ENCODE results near the gene CCNL2. TPM values are rescaled to one million over a fixed set of nuclear protein-coding genes. Genes with fewer than 3 reads are reported as not detected.

CCNL2 gene
- total and polyA plus RNA-seq, 4 donors = 148 to 303 (median 196) TPM

GRCh38 chr1:1359664-1360468 is 39.3 kb downstream of the CCNL2 start:
- Histone ChIP-seq H3K27ac (ENCODE audit: low read depth, low read length) (peak overlapping the region; percentile 91), H3K4me3 (ENCODE audit: low read depth, low read length) (no peak overlapping the region), H3K4me1 (ENCODE audit: control insufficient read depth, insufficient read depth, low read length) (peaks cover 61% of the 10 kb centered on the region), H3K27me3 (ENCODE audit: control insufficient read depth, insufficient read depth, low read length) (peaks cover 11% of the 10 kb centered on the region), H3K9me3 (ENCODE audit: control insufficient read depth, insufficient read depth, low read length) (no peaks in the 10 kb centered on the region), H3K36me3 (ENCODE audit: control insufficient read depth, insufficient read depth, low read length) (peaks cover 2% of the 10 kb centered on the region)
- peak in 1 of 6 donors; percentile 71 for DNase-seq (ENCODE audit: low read depth in 4 of 6, low spot score in 6 of 6)
- 58% methylated on average over 25 of the region's 28 CpGs for WGBS (ENCODE audit: insufficient coverage)

- DNase-seq (ENCODE audit: low read depth in 4 of 6, low spot score in 6 of 6) = peak in 1 of 6 donors; percentile 55
- no peaks in the 10 kb centered on the region for H3K9me3 ChIP-seq (ENCODE audit: control insufficient read depth, insufficient read depth, low read length)
- peak overlapping the region; percentile 91 for H3K27ac ChIP-seq (ENCODE audit: low read depth, low read length)
- H3K27me3 ChIP-seq (ENCODE audit: control insufficient read depth, insufficient read depth, low read length) = peaks cover 13% of the 10 kb centered on the region
- H3K4me3 ChIP-seq (ENCODE audit: low read depth, low read length) = no peak overlapping the region
- peaks cover 7% of the 10 kb centered on the region for H3K36me3 ChIP-seq (ENCODE audit: control insufficient read depth, insufficient read depth, low read length)
- 88% methylated on average over 2 of the region's 6 CpGs for WGBS (ENCODE audit: insufficient coverage)
- peaks cover 65% of the 10 kb centered on the region for H3K4me1 ChIP-seq (ENCODE audit: control insufficient read depth, insufficient read depth, low read length)
Measured at GRCh38 chr1:1359308-1359663, 39.8 kb downstream of the CCNL2 start.

GRCh38 chr1:1358433-1359271 is 40.5 kb downstream of the CCNL2 start, which contains the start of gene MXRA8:
Gene MXRA8, minus strand, starts transcription at chr1:1358555. Its CDS starts 51 bp downstream, at chr1:1358504.
- WGBS (ENCODE audit: insufficient coverage) = 24% methylated on average over 19 of the region's 29 CpGs
- Histone ChIP-seq H3K27ac (ENCODE audit: low read depth, low read length) (peak within 1 kb of the TSS; percentile 91), H3K9me3 (ENCODE audit: control insufficient read depth, insufficient read depth, low read length) (no peaks in the 10 kb centered on the region), H3K27me3 (ENCODE audit: control insufficient read depth, insufficient read depth, low read length) (peaks cover 18% of the 10 kb centered on the region), H3K4me3 (ENCODE audit: low read depth, low read length) (peak within 1 kb of the TSS; percentile 57), H3K36me3 (ENCODE audit: control insufficient read depth, insufficient read depth, low read length) (peaks cover 13% of the 10 kb centered on the region), H3K4me1 (ENCODE audit: control insufficient read depth, insufficient read depth, low read length) (peaks cover 71% of the 10 kb centered on the region)
- peak in 2 of 6 donors; percentile 54 to 86 for DNase-seq (ENCODE audit: low read depth in 4 of 6, low spot score in 6 of 6)

- peaks cover 78% of the 10 kb centered on the region for H3K4me1 ChIP-seq (ENCODE audit: control insufficient read depth, insufficient read depth, low read length)
- WGBS (ENCODE audit: insufficient coverage) = 7% methylated on average over 18 of the region's 18 CpGs
- peak in 1 of 6 donors; percentile 46 for DNase-seq (ENCODE audit: low read depth in 4 of 6, low spot score in 6 of 6)
- peak overlapping the region; percentile 91 for H3K27ac ChIP-seq (ENCODE audit: low read depth, low read length)
- H3K27me3 ChIP-seq (ENCODE audit: control insufficient read depth, insufficient read depth, low read length) = peaks cover 24% of the 10 kb centered on the region
- peak overlapping the region; percentile 57 for H3K4me3 ChIP-seq (ENCODE audit: low read depth, low read length)
- no peaks in the 10 kb centered on the region for H3K9me3 ChIP-seq (ENCODE audit: control insufficient read depth, insufficient read depth, low read length)
- peaks cover 20% of the 10 kb centered on the region for H3K36me3 ChIP-seq (ENCODE audit: control insufficient read depth, insufficient read depth, low read length)
Measured at GRCh38 chr1:1357871-1358432, 41.2 kb downstream of the CCNL2 start.

- 34% methylated on average over 24 of the region's 26 CpGs for WGBS (ENCODE audit: insufficient coverage)
- H3K9me3 ChIP-seq (ENCODE audit: control insufficient read depth, insufficient read depth, low read length) = no peaks in the 10 kb centered on the region
- peaks cover 30% of the 10 kb centered on the region for H3K36me3 ChIP-seq (ENCODE audit: control insufficient read depth, insufficient read depth, low read length)
- DNase-seq (ENCODE audit: low read depth in 4 of 6, low spot score in 6 of 6) = no peak
- peak overlapping the region; percentile 91 for H3K27ac ChIP-seq (ENCODE audit: low read depth, low read length)
- H3K4me3 ChIP-seq (ENCODE audit: low read depth, low read length) = peak overlapping the region; percentile 57
- H3K4me1 ChIP-seq (ENCODE audit: control insufficient read depth, insufficient read depth, low read length) = peaks cover 83% of the 10 kb centered on the region
- peaks cover 24% of the 10 kb centered on the region for H3K27me3 ChIP-seq (ENCODE audit: control insufficient read depth, insufficient read depth, low read length)
Measured at GRCh38 chr1:1356796-1357401, 42.2 kb downstream of the CCNL2 start.

- Histone ChIP-seq H3K27me3 (ENCODE audit: control insufficient read depth, insufficient read depth, low read length) (peaks cover 24% of the 10 kb centered on the region), H3K27ac (ENCODE audit: low read depth, low read length) (peak overlapping the region; percentile 91), H3K9me3 (ENCODE audit: control insufficient read depth, insufficient read depth, low read length) (no peaks in the 10 kb centered on the region), H3K36me3 (ENCODE audit: control insufficient read depth, insufficient read depth, low read length) (peaks cover 35% of the 10 kb centered on the region), H3K4me3 (ENCODE audit: low read depth, low read length) (peak overlapping the region; percentile 57), H3K4me1 (ENCODE audit: control insufficient read depth, insufficient read depth, low read length) (peaks cover 83% of the 10 kb centered on the region)
- 66% methylated on average over 4 of the region's 8 CpGs for WGBS (ENCODE audit: insufficient coverage)
- DNase-seq (ENCODE audit: low read depth in 4 of 6, low spot score in 6 of 6) = no peak
Measured at GRCh38 chr1:1356166-1356795, 42.9 kb downstream of the CCNL2 start.

- peak in 2 of 6 donors; percentile 31 to 55 for DNase-seq (ENCODE audit: low read depth in 4 of 6, low spot score in 6 of 6)
- Histone ChIP-seq H3K4me1 (ENCODE audit: control insufficient read depth, insufficient read depth, low read length) (peaks cover 78% of the 10 kb centered on the region), H3K27me3 (ENCODE audit: control insufficient read depth, insufficient read depth, low read length) (peaks cover 24% of the 10 kb centered on the region), H3K9me3 (ENCODE audit: control insufficient read depth, insufficient read depth, low read length) (no peaks in the 10 kb centered on the region), H3K36me3 (ENCODE audit: control insufficient read depth, insufficient read depth, low read length) (peaks cover 35% of the 10 kb centered on the region), H3K27ac (ENCODE audit: low read depth, low read length) (no peak overlapping the region), H3K4me3 (ENCODE audit: low read depth, low read length) (no peak overlapping the region)
- WGBS (ENCODE audit: insufficient coverage) = 3% methylated on average over 37 of the region's 52 CpGs
Measured at GRCh38 chr1:1355416-1355815, 43.7 kb downstream of the CCNL2 start.

- DNase-seq (ENCODE audit: low read depth in 4 of 6, low spot score in 6 of 6) = no peak
- Histone ChIP-seq H3K36me3 (ENCODE audit: control insufficient read depth, insufficient read depth, low read length) (peaks cover 35% of the 10 kb centered on the region), H3K4me1 (ENCODE audit: control insufficient read depth, insufficient read depth, low read length) (peaks cover 70% of the 10 kb centered on the region), H3K27me3 (ENCODE audit: control insufficient read depth, insufficient read depth, low read length) (peaks cover 24% of the 10 kb centered on the region), H3K4me3 (ENCODE audit: low read depth, low read length) (no peak overlapping the region), H3K27ac (ENCODE audit: low read depth, low read length) (no peak overlapping the region), H3K9me3 (ENCODE audit: control insufficient read depth, insufficient read depth, low read length) (no peaks in the 10 kb centered on the region)
- WGBS (ENCODE audit: insufficient coverage) = 32% methylated on average over 97 of the region's 116 CpGs
Measured at GRCh38 chr1:1354271-1355247, 44.6 kb downstream of the CCNL2 start.
